H1 (cell line): ENCODE results near the gene MAPKAP1. TPM values are rescaled to one million over a fixed set of nuclear protein-coding genes. Genes with fewer than 3 reads are reported as not detected.

ENCODE experiments used
- CTBP2 ChIP-seq: IDR thresholded peaks from 2 replicates; pipeline ENCODE4 v1.7.0; 2011; ENCODE audit warnings: borderline replicate concordance, mild to moderate bottlenecking, moderate library complexity, mixed read lengths, low read length; ENCODE audit not compliant: insufficient read depth, insufficient read length
- GTF2F1 ChIP-seq: IDR thresholded peaks from 2 replicates; pipeline ENCODE4 v1.6.1; 2012; ENCODE audit warnings: low read depth, low read length, improper control_type of control experiment, borderline replicate concordance
- PHF8 ChIP-seq: fragments of 200-600 bp; sonication (generic); conservative IDR thresholded peaks from 2 replicates; pipeline ENCODE4 v1.7.1; 2012; ENCODE audit warnings: low read depth, mild to moderate bottlenecking, inconsistent platforms, low read length, moderate library complexity
- RAD21 ChIP-seq, 2 experiments: IDR thresholded peaks in 1 of 2; conservative IDR thresholded peaks in 1 of 2; 2 replicates each; pipeline ENCODE4 v1.6.1; 2011; ENCODE audit warnings: low read depth in 2 of 2, low read length in 2 of 2, improper control_type of control experiment in 1 of 2, inconsistent platforms in 1 of 2, mild to moderate bottlenecking in 1 of 2, moderate library complexity in 1 of 2
- polyA plus RNA-seq, 7 experiments: library from polyadenylated mRNA; depleted of rRNA in 3 of 7; stranded (reverse) in 5 of 7; unstranded in 2 of 7; fragments of >200 nt in 5 of 7; fragments of 200-250 nt in 2 of 7; gene quantifications; 1 replicate in 5 of 7; 2 replicates in 1 of 7; 4 replicates in 1 of 7; pipeline versions ENCODE4 v1.2.1 to v1.2.3, GENCODE V29; 2011 to 2013; ENCODE audit warnings: missing spikeins in 2 of 7, mixed read lengths in 2 of 7
- total RNA-seq: library from RNA; stranded (reverse); fragmentation: NEBNext Ultra II Directional; extraction: Animal tissue kit (Norgen Biotek cat#: 25700); gene quantifications from 2 replicates; pipeline ENCODE4 v1.2.1, GENCODE V29; 2021

MAPKAP1 gene
- total and polyA plus RNA-seq, 2 of the 8 experiments (the other 6 are each of a cell fraction or from before 2014, with no cell fraction given): 79.2 to 140 TPM

- no peak for TF ChIP-seq RAD21 (IDR thresholded peaks at IDR 0.05 in 1 of 2, conservative IDR thresholded peaks at IDR 0.05 in 1 of 2; ENCODE audit: low read depth in 2 of 2, low read length in 2 of 2)
- TF ChIP-seq CTBP2: no peak
- no peak for TF ChIP-seq GTF2F1
- TF ChIP-seq PHF8: no peak
These were observed 64.7 kb downstream of the MAPKAP1 start (continued) for GRCh38 chr9:125642311-125642710.
